MCF 10A (cell line): Measurements from ENCODE around the gene CRYBG3. TPM values are rescaled to one million over a fixed set of nuclear protein-coding genes. Genes with fewer than 3 reads are reported as not detected.
A peak's percentile ranks its signal among the peaks of the same experiment; 100 is the strongest.

ENCODE experiments used
- BruUV-seq: library from RNA; stranded (reverse); fragments of 400-500 nt; replicated peaks from 2 replicates; lab custom pipeline; 2021; lab: Mats Ljungman, UMichigan
- CTCF ChIA-PET: fragments of 300-600 bp; sonication (Branson Sonifier 250); formaldehyde crosslinking; extraction: SDS; loops from one replicate; lab custom pipeline; 2021; ENCODE audit warnings: antibody characterized with exemption, inconsistent platforms; lab: Yijun Ruan, JAX
- POLR2A ChIA-PET: fragments of 300-600, 350-650 bp; sonication (Branson Sonifier 250); formaldehyde crosslinking; extraction: SDS; loops from one replicate; lab custom pipeline; 2020; ENCODE audit warnings: antibody characterized with exemption, inconsistent platforms; lab: Yijun Ruan, JAX
- DNase-seq: peaks from one replicate; pipeline ENCODE4 v3.0.0-alpha.2; 2018; ENCODE audit not compliant: unreplicated experiment
- H3K27ac Mint-ChIP-seq: one replicate; pipeline ENCODE4 v1.8.0; 2022; ENCODE audit warnings: mild to moderate bottlenecking, low read depth, mixed read lengths; ENCODE audit not compliant: unreplicated experiment
- H3K27me3 Mint-ChIP-seq: one replicate; pipeline ENCODE4 v1.8.0; 2022; ENCODE audit warnings: mixed read lengths; ENCODE audit not compliant: insufficient read depth, unreplicated experiment
- H3K36me3 Mint-ChIP-seq: one replicate; pipeline ENCODE4 v1.8.0; 2022; ENCODE audit warnings: mild to moderate bottlenecking, moderate library complexity, mixed read lengths; ENCODE audit not compliant: insufficient read depth, unreplicated experiment
- H3K4me1 Mint-ChIP-seq: one replicate; pipeline ENCODE4 v1.8.0; 2022; ENCODE audit warnings: mixed read lengths; ENCODE audit not compliant: insufficient read depth, unreplicated experiment
- H3K4me3 Mint-ChIP-seq: one replicate; pipeline ENCODE4 v1.8.0; 2022; ENCODE audit warnings: mild to moderate bottlenecking, moderate library complexity, mixed read lengths; ENCODE audit not compliant: unreplicated experiment
- H3K9me3 Mint-ChIP-seq: one replicate; pipeline ENCODE4 v1.8.0; 2022; ENCODE audit warnings: mixed read lengths; ENCODE audit not compliant: unreplicated experiment
- CTCF ChIP-seq: fragments of 200-600 bp; IDR thresholded peaks from one replicate; pipeline ENCODE4 v1.8.0; 2022; ENCODE audit warnings: antibody characterized with exemption, mild to moderate bottlenecking; ENCODE audit not compliant: unreplicated experiment
- intact Hi-C: fragments of 100-400 bp; cut with micrococcal nuclease; formaldehyde crosslinking; loops from 2 replicates; pipeline ENCODE4 v1.14.1; 2022
- total RNA-seq: library from RNA; stranded (reverse); gene quantifications from 2 replicates; pipeline ENCODE4 v1.2.3, GENCODE V29; 2022

CRYBG3 gene
- total RNA-seq, 1 experiment from 2014 or later = 7.2 TPM

DNA sequence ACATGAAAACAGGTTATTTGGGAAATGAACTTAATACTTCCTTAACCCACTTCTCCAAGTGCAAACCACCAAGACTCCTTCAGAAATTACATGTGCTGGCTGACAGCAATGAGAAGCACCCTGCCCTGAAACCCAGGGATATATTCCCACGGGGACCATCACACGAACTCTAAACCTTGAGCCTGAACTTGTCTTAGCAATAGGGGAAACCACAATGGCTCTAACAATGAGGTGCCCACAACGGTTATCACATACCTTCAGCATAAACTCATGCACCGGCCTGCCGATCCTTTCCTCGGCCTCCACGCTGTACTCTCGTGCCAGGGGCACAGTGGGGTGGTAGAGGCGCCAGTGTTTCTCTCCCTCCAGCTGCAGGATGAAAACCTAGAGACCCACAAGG, 137.0 kb downstream of the CRYBG3 start:
- intact Hi-C loops = no loop called here
- Mint-ChIP-seq H3K4me3 (no peak overlapping the region), H3K9me3 (no peaks in the 10 kb centered on the region), H3K4me1 (peaks cover 9% of the 10 kb centered on the region), H3K36me3 (peaks cover 88% of the 10 kb centered on the region), H3K27me3 (no peaks in the 10 kb centered on the region), H3K27ac (no peak overlapping the region)
- no TSS peak for BruUV-seq
- DNase-seq = no peak
- ChIA-PET POLR2A (interaction anchor here (0.6 kb wide), 1 partner anchor 157 kb away, joined by 5 read pairs; no protein-coding TSS in a partner anchor), CTCF (interaction anchor here (0.6 to 1.9 kb wide), 5 partner anchors 43 to 193 kb away, joined by 3 to 8 read pairs (median 3); no protein-coding TSS in a partner anchor)
- no peak for TF ChIP-seq CTCF

DNA sequence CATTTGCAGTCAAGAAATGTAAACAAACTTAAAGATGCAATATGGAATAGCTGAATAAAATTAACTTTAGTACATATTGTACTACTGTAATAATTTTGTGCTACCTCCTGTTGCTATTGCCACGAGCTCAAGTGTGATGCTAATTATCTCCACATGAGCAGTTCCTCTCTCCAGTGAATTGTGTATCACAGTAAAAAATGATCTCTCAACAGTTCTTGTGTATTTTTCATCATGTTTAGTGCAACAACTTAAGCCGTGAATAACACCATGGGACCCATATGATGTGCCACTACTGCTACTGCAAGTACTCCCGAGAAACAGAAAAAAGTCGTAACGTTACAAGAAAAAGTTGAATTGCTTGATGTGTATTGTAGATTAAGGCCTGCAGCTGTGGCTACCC, 138.1 kb downstream of the CRYBG3 start:
- no peaks in the 10 kb centered on the region for H3K9me3 Mint-ChIP-seq
- CTCF ChIA-PET = interaction anchor here (1.0 to 1.1 kb wide), 2 partner anchors 44 to 137 kb away, joined by 3 to 4 read pairs; no protein-coding TSS in a partner anchor
- no TSS peak for BruUV-seq
- POLR2A ChIA-PET = interaction anchor here (0.7 kb wide), 1 partner anchor 629 kb away, joined by 3 read pairs; no protein-coding TSS in a partner anchor
- no peak for DNase-seq
- peaks cover 9% of the 10 kb centered on the region for H3K4me1 Mint-ChIP-seq
- intact Hi-C loops = no loop called here
- H3K27ac Mint-ChIP-seq = no peak overlapping the region
- H3K27me3 Mint-ChIP-seq = no peaks in the 10 kb centered on the region
- no peak for TF ChIP-seq CTCF
- H3K36me3 Mint-ChIP-seq = peaks cover 91% of the 10 kb centered on the region
- no peak overlapping the region for H3K4me3 Mint-ChIP-seq

DNA sequence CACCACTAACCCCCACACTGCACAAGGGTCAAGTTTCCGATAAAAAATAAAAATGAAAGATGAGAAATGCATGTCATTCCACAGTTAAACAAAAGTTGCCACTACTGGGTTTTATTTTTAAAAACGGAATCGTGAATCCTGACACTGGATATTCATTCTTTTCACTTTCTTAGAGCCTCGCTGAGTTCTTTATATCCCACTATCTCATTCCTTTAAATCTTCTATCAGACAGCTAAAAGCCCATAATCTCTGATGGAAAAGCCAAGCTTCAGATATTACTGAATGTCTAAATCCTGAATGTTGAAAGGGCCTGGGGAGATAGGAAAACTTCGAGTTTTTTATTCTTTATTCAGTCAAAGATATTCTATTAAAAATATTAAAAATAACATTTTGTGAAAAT, 138.7 kb downstream of the CRYBG3 start:
- CTCF ChIA-PET = interaction anchor here (1.0 kb wide), 1 partner anchor 138 kb away, joined by 4 read pairs; no protein-coding TSS in a partner anchor
- POLR2A ChIA-PET = interaction anchor here (0.9 to 1.5 kb wide), 2 partner anchors 8 to 11 kb away, joined by 3 to 5 read pairs; no protein-coding TSS in a partner anchor
- no peak for TF ChIP-seq CTCF
- Mint-ChIP-seq H3K36me3 (peaks cover 92% of the 10 kb centered on the region), H3K9me3 (no peaks in the 10 kb centered on the region), H3K27ac (no peak overlapping the region), H3K4me1 (peaks cover 9% of the 10 kb centered on the region), H3K27me3 (no peaks in the 10 kb centered on the region), H3K4me3 (no peak overlapping the region)
- DNase-seq = no peak
- intact Hi-C loops = no loop called here
- BruUV-seq = no TSS peak

- no TSS peak for BruUV-seq
- Mint-ChIP-seq H3K36me3 (peaks cover 92% of the 10 kb centered on the region), H3K27ac (peak overlapping the region; percentile 80), H3K4me1 (peaks cover 9% of the 10 kb centered on the region), H3K27me3 (no peaks in the 10 kb centered on the region), H3K4me3 (no peak overlapping the region), H3K9me3 (no peaks in the 10 kb centered on the region)
- no peak for TF ChIP-seq CTCF
- CTCF ChIA-PET = interaction anchor here (0.6 to 0.7 kb wide), 2 partner anchors 61 to 773 kb away, joined by 3 read pairs; no protein-coding TSS in a partner anchor
- POLR2A ChIA-PET = interaction anchor here (0.9 to 1.5 kb wide), 2 partner anchors 9 to 10 kb away, joined by 3 to 5 read pairs; no protein-coding TSS in a partner anchor
- DNase-seq = no peak
- intact Hi-C loops = no loop called here
Observed at GRCh38 chr3:97960993-97961766, 139.4 kb downstream of the CRYBG3 start.
